ENCODE results near the gene PSG7. TPM values are rescaled to one million over a fixed set of nuclear protein-coding genes. Genes with fewer than 3 reads are reported as not detected.
"Not testable (repeated sequence)": the region's sequence is repeated elsewhere in the genome, so short reads cannot be mapped to it uniquely, and the experiment has no call there.

The PSG7 gene
- total RNA-seq, 2 experiments from 2014 or later: not detected

DNA sequence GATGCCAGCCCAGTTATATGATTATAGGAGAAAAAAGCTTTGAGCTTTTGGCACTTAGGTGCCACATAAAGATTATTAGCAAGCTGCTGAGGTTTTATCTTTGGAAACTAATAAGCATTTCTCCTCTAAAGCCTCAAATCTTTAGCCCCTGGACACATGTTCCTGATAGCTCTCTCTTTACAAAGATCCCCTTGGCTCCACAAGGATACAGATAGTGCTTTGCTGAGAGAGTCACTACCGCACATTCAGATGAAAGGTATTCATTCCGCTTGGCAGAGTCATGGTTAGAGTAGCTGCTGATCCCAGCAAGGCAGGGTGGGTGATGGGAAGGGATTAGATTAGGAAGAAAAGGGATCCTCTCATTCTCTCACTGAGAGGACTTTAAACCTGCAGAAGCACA is 28.2 kb upstream of the PSG7 start:
- intact Hi-C loops (cut with micrococcal nuclease; ENCODE audit: unreplicated experiment): no loop called here
- DNase-seq (ENCODE audit: low spot score): no peak
- Histone ChIP-seq H3K36me3 (ENCODE audit: insufficient read depth, low read length) (no peaks in the 10 kb centered on the region), H3K4me1 (ENCODE audit: insufficient read depth, low read length, poor library complexity, severe bottlenecking) (no peaks in the 10 kb centered on the region), H2AFZ (ENCODE audit: low read length) (no peak overlapping the region), H3K9me2 (ENCODE audit: insufficient read depth, low read length) (no peaks in the 10 kb centered on the region), H3K9me3 (ENCODE audit: low read length) (no peaks in the 10 kb centered on the region), H3K79me2 (ENCODE audit: insufficient read depth, low read depth, low read length) (no peaks in the 10 kb centered on the region), H4K20me1 (ENCODE audit: insufficient read depth, low read length) (no peaks in the 10 kb centered on the region), H3K4me2 (ENCODE audit: low read length) (no peak overlapping the region), H3K4me3 (ENCODE audit: low read depth, low read length, poor library complexity, severe bottlenecking) (no peak overlapping the region), H3K27ac (ENCODE audit: low read depth, low read length, poor library complexity, severe bottlenecking) (no peak overlapping the region)
- TF ChIP-seq, protein P1, sequence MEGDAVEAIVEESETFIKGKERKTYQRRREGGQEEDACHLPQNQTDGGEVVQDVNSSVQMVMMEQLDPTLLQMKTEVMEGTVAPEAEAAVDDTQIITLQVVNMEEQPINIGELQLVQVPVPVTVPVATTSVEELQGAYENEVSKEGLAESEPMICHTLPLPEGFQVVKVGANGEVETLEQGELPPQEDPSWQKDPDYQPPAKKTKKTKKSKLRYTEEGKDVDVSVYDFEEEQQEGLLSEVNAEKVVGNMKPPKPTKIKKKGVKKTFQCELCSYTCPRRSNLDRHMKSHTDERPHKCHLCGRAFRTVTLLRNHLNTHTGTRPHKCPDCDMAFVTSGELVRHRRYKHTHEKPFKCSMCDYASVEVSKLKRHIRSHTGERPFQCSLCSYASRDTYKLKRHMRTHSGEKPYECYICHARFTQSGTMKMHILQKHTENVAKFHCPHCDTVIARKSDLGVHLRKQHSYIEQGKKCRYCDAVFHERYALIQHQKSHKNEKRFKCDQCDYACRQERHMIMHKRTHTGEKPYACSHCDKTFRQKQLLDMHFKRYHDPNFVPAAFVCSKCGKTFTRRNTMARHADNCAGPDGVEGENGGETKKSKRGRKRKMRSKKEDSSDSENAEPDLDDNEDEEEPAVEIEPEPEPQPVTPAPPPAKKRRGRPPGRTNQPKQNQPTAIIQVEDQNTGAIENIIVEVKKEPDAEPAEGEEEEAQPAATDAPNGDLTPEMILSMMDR (conservative IDR thresholded peaks at IDR 0.05; ENCODE audit: low read length): no peak
- TF ChIP-seq EZH2phosphoT487 (IDR thresholded peaks at IDR 0.05; ENCODE audit: borderline replicate concordance, low read depth, low read length): no peak
- CTCF ChIA-PET (ENCODE audit: unreplicated experiment): no interaction called here
- POLR2A ChIA-PET: no interaction called here
- no TSS peak for BruUV-seq (replicated peaks)

DNA sequence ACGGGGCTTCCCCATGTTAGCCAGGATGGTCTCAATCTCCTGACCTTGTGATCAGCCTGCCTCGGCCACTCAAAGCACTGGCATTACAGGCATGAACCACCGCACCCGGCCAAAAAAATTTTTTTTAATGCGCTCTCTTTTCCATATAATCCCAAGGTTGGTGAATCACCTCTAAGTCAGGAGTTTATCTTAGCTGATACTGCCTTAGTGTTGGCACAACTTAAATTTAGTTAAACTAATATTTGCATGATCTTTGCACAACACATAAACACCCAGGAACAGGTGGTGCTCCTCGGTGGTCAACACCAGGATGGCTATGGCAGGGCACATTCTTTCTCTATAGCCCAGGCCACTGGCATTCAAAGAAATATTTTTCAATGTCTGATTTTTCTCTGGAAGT is 24.1 kb upstream of the PSG7 start:
- Histone ChIP-seq H3K9me2 (ENCODE audit: insufficient read depth, low read length) (no peaks in the 10 kb centered on the region), H3K4me2 (ENCODE audit: low read length) (no peak overlapping the region), H3K27ac (ENCODE audit: low read depth, low read length, poor library complexity, severe bottlenecking) (no peak overlapping the region), H3K4me1 (ENCODE audit: insufficient read depth, low read length, poor library complexity, severe bottlenecking) (no peaks in the 10 kb centered on the region), H2AFZ (ENCODE audit: low read length) (no peak overlapping the region), H3K79me2 (ENCODE audit: insufficient read depth, low read depth, low read length) (no peaks in the 10 kb centered on the region), H3K4me3 (ENCODE audit: low read depth, low read length, poor library complexity, severe bottlenecking) (no peak overlapping the region), H4K20me1 (ENCODE audit: insufficient read depth, low read length) (no peaks in the 10 kb centered on the region), H3K36me3 (ENCODE audit: insufficient read depth, low read length) (no peaks in the 10 kb centered on the region), H3K9me3 (ENCODE audit: low read length) (no peaks in the 10 kb centered on the region)
- BruUV-seq (replicated peaks): no TSS peak
- CTCF ChIA-PET (ENCODE audit: unreplicated experiment): no interaction called here
- TF ChIP-seq EZH2phosphoT487 (IDR thresholded peaks at IDR 0.05; ENCODE audit: borderline replicate concordance, low read depth, low read length): no peak
- TF ChIP-seq, protein P1 (conservative IDR thresholded peaks at IDR 0.05; ENCODE audit: low read length): no peak
- DNase-seq (ENCODE audit: low spot score): no peak
- intact Hi-C loops (cut with micrococcal nuclease; ENCODE audit: unreplicated experiment): no loop called here
- POLR2A ChIA-PET: no interaction called here

DNA sequence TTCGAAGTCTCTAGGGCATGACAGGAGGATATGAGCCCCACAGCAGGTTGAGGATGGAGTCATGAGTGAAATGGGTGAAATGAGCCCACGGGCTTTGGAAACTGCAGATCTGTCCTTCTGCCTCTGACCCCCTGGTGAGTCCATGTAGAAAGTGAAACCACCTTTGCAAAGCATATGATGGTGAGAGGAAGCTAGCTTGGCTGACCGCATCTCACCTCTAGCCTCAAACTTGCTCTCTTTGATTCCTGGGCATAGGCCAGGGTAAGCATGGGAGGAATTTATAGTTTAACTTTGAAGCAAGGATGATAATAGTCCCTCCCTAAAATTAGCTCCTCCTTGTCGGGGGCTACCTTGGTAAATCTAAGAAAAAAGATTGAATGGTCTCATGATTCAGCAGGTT is 15.1 kb upstream of the PSG7 start:
- H3K4me2 ChIP-seq (ENCODE audit: low read length); CTCF ChIA-PET (ENCODE audit: unreplicated experiment); H4K20me1 ChIP-seq (ENCODE audit: insufficient read depth, low read length); H2AFZ ChIP-seq (ENCODE audit: low read length); intact Hi-C loops (cut with micrococcal nuclease; ENCODE audit: unreplicated experiment); H3K9me3 ChIP-seq (ENCODE audit: low read length); H3K9me2 ChIP-seq (ENCODE audit: insufficient read depth, low read length); DNase-seq (ENCODE audit: low spot score); H3K4me1 ChIP-seq (ENCODE audit: insufficient read depth, low read length, poor library complexity, severe bottlenecking); H3K36me3 ChIP-seq (ENCODE audit: insufficient read depth, low read length); BruUV-seq (replicated peaks); H3K27ac ChIP-seq (ENCODE audit: low read depth, low read length, poor library complexity, severe bottlenecking); H3K4me3 ChIP-seq (ENCODE audit: low read depth, low read length, poor library complexity, severe bottlenecking); H3K79me2 ChIP-seq (ENCODE audit: insufficient read depth, low read depth, low read length); POLR2A ChIA-PET: not testable (repeated sequence)

DNA sequence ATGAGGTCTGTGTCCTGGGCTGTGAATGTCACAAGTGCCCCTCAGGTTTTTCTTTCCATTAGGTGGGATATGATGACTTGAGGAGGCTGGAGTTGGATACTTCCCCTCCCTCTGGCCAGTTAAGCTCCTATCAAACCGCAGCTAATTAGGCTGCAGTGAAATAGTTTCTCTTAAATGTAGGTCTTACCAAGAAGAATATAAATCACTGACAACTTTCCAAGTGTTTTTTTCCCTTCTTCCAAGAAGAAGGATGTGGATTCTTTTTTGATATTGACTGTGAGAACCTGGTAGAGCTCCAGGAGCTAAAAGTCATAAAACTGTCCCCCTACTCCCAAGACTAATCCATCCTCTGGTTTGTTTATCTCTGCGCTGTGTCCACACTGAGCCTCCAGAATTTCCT is 14.5 kb upstream of the PSG7 start:
- POLR2A ChIA-PET; BruUV-seq (replicated peaks); H3K36me3 ChIP-seq (ENCODE audit: insufficient read depth, low read length); H3K4me3 ChIP-seq (ENCODE audit: low read depth, low read length, poor library complexity, severe bottlenecking); H2AFZ ChIP-seq (ENCODE audit: low read length); H3K9me3 ChIP-seq (ENCODE audit: low read length); H3K79me2 ChIP-seq (ENCODE audit: insufficient read depth, low read depth, low read length); H3K27ac ChIP-seq (ENCODE audit: low read depth, low read length, poor library complexity, severe bottlenecking); H3K9me2 ChIP-seq (ENCODE audit: insufficient read depth, low read length); DNase-seq (ENCODE audit: low spot score); H3K4me1 ChIP-seq (ENCODE audit: insufficient read depth, low read length, poor library complexity, severe bottlenecking); H4K20me1 ChIP-seq (ENCODE audit: insufficient read depth, low read length); CTCF ChIA-PET (ENCODE audit: unreplicated experiment); intact Hi-C loops (cut with micrococcal nuclease; ENCODE audit: unreplicated experiment); H3K4me2 ChIP-seq (ENCODE audit: low read length): not testable (repeated sequence)
